ENCODE data around the gene CMSS1. TPM values are rescaled to one million over a fixed set of nuclear protein-coding genes. Genes with fewer than 3 reads are reported as not detected.

Gene CMSS1
- polyA plus RNA-seq, 2 of the 4 experiments (the other 2 are of a cell fraction), result 61.1 to 62.9 TPM

GRCh38 chr3:100136921-100137320 lies 319.3 kb downstream of the CMSS1 start:
- FAIRE-seq, result no peak
- WGBS (ENCODE audit: missing lambda C conversion rate), result 100% methylated on average over 1 of the region's 1 CpG
- POLR2A ChIA-PET, result no interaction called here

GRCh38 chr3:100140976-100141375 lies 323.3 kb downstream of the CMSS1 start:
- ChIA-PET POLR2A (no interaction called here), CTCF (interaction anchor here (0.9 kb wide), 1 partner anchor 31 kb away, joined by 3 read pairs; no protein-coding TSS in a partner anchor)
- no peak for DNase-seq (ENCODE audit: low read depth in 1 of 2, low spot score in 1 of 2)
- TF ChIP-seq EHMT2 (IDR thresholded peaks at IDR 0.05; ENCODE audit: low read depth), result no peak
- no peak for TF ChIP-seq BHLHE40 (IDR thresholded peaks at IDR 0.05; ENCODE audit: low read depth, low read length)
- no peak for TF ChIP-seq HOXB5 (CRISPR knock-in tag; IDR thresholded peaks at IDR 0.05)
- TF ChIP-seq RNF2 (IDR thresholded peaks at IDR 0.05; ENCODE audit: borderline replicate concordance, low read depth), result no peak
- TF ChIP-seq POLR2A (IDR thresholded peaks at IDR 0.05; ENCODE audit: low read length), result no peak
- no peak for TF ChIP-seq ZC3H11A (IDR thresholded peaks at IDR 0.05)
- no peak overlapping the region for H3K4me2 ChIP-seq
- H3K27ac ChIP-seq, result no peak overlapping the region
- ATAC-seq, result no peak
- peaks cover 7% of the 10 kb centered on the region; the same call in 1 of the 3 replicates for H3K9me3 ChIP-seq
- no peak overlapping the region for H3K4me3 ChIP-seq
- no peak for FAIRE-seq
- no peaks in the 10 kb centered on the region for H3K4me1 ChIP-seq
- WGBS (ENCODE audit: missing lambda C conversion rate), result 87% methylated on average over 1 of the region's 1 CpG

More at GRCh38 chr3:100136921-100137320, 319.3 kb downstream of the CMSS1 start:
- ATAC-seq, result no peak
- H3K9me3 ChIP-seq, result no peaks in the 10 kb centered on the region
- H3K4me2 ChIP-seq, result no peak overlapping the region
- H3K4me3 ChIP-seq, result no peak overlapping the region
- no peak for DNase-seq (ENCODE audit: low read depth in 1 of 2, low spot score in 1 of 2)
- no peaks in the 10 kb centered on the region for H3K4me1 ChIP-seq
- no peak overlapping the region for H3K27ac ChIP-seq
- TF ChIP-seq HDAC2 (IDR thresholded peaks at IDR 0.05), result no peak
- CTCF ChIA-PET, result interaction anchor here (0.7 to 0.9 kb wide), 2 partner anchors 10 to 14 kb away, joined by 4 read pairs; no protein-coding TSS in a partner anchor

GRCh38 chr3:100141586-100141985 lies 323.9 kb downstream of the CMSS1 start:
- ChIA-PET CTCF (no interaction called here), POLR2A (no interaction called here)
- FAIRE-seq (no peak), DNase-seq (ENCODE audit: low read depth in 1 of 2, low spot score in 1 of 2) (no peak), ATAC-seq (no peak)
- Histone ChIP-seq H3K4me3 (no peak overlapping the region), H3K4me2 (no peak overlapping the region), H3K4me1 (no peaks in the 10 kb centered on the region), H3K9me3 (peaks cover 7% of the 10 kb centered on the region; the same call in 1 of the 3 replicates), H3K27ac (no peak overlapping the region)
- 47% methylated on average over 1 of the region's 1 CpG for WGBS (ENCODE audit: missing lambda C conversion rate)
- TF ChIP-seq NFE2L2 (conservative IDR thresholded peaks at IDR 0.05; ENCODE audit: low read length), result no peak
- no peak for TF ChIP-seq TP53 (CRISPR knock-in tag; IDR thresholded peaks at IDR 0.05)
- TF ChIP-seq CHD2 (IDR thresholded peaks at IDR 0.05; ENCODE audit: low read length, partially characterized antibody), result no peak
- no peak for TF ChIP-seq RAD21 (conservative IDR thresholded peaks at IDR 0.05 in 1 of 2, IDR thresholded peaks at IDR 0.05 in 1 of 2)
- TF ChIP-seq FOSL2 (IDR thresholded peaks at IDR 0.05), result no peak
- no peak for TF ChIP-seq FOSL2 (CRISPR knock-in tag; IDR thresholded peaks at IDR 0.05)
- no peak for TF ChIP-seq JUN (IDR thresholded peaks at IDR 0.05)
- no peak for TF ChIP-seq NPAS2 (CRISPR knock-in tag; IDR thresholded peaks at IDR 0.05; ENCODE audit: borderline replicate concordance)
- no peak for TF ChIP-seq HEYL (CRISPR knock-in tag; IDR thresholded peaks at IDR 0.05)
- TF ChIP-seq ZC3H11A (IDR thresholded peaks at IDR 0.05), result no peak
- no peak for TF ChIP-seq KDM5A (IDR thresholded peaks at IDR 0.05)
- TF ChIP-seq, protein P1, sequence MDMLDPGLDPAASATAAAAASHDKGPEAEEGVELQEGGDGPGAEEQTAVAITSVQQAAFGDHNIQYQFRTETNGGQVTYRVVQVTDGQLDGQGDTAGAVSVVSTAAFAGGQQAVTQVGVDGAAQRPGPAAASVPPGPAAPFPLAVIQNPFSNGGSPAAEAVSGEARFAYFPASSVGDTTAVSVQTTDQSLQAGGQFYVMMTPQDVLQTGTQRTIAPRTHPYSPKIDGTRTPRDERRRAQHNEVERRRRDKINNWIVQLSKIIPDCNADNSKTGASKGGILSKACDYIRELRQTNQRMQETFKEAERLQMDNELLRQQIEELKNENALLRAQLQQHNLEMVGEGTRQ (IDR thresholded peaks at IDR 0.05), result no peak

DNA sequence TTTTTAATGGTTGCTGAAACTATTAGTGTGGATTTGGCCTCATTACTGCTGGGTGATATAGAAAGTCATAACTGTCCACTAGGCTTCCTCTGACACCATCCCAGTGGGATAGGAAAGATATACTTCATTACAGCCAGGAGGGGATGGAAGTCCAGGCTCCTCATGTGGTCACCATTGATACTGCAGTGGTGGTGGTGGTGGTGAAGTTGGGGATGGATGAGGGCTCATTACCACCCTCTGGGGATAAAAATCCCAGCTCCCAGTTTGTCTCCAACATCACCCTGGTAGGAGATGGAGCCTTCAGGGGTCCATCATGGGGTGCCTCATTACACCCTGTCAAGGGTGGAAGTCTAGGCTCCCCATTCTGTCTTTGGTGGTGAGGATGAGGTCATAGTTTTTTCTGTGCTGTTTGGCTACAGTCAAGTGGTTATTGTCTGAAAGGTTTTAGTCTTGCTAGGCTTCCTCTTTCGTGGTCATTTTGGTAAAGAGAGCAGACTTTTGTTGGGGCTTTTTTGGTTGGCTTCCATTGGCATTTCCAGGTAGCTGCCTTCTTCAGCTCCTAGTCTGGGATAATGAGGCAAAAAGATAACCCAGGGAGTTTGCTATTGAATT lies 326.7 kb downstream of the CMSS1 start:
- ATAC-seq (peak; percentile 46 to 47; a peak in 4 of 6 replicates), DNase-seq (ENCODE audit: low read depth in 1 of 2, low spot score in 1 of 2) (no peak), FAIRE-seq (no peak)
- ChIA-PET POLR2A (no interaction called here), CTCF (no interaction called here)
- no peak overlapping the region for H3K4me3 ChIP-seq
- 83% methylated on average over 1 of the region's 1 CpG for WGBS (ENCODE audit: missing lambda C conversion rate)
- H3K4me1 ChIP-seq, result no peaks in the 10 kb centered on the region
- H3K27ac ChIP-seq, result no peak overlapping the region
- H3K9me3 ChIP-seq, result peaks cover 7% of the 10 kb centered on the region; the same call in 1 of the 3 replicates
- H3K4me2 ChIP-seq, result no peak overlapping the region
- TF ChIP-seq MAX (IDR thresholded peaks at IDR 0.05), result no peak
- TF ChIP-seq EHF (CRISPR knock-in tag; IDR thresholded peaks at IDR 0.05), result no peak
- no peak for TF ChIP-seq JUNB (IDR thresholded peaks at IDR 0.05)
- TF ChIP-seq HOXB5 (CRISPR knock-in tag; IDR thresholded peaks at IDR 0.05), result no peak
- TF ChIP-seq EHMT2 (IDR thresholded peaks at IDR 0.05; ENCODE audit: low read depth), result no peak
- TF ChIP-seq GATA3 (IDR thresholded peaks at IDR 0.05; ENCODE audit: borderline replicate concordance), result no peak
- no peak for TF ChIP-seq FOSL2 (IDR thresholded peaks at IDR 0.05)
- no peak for TF ChIP-seq FOSL2 (CRISPR knock-in tag; IDR thresholded peaks at IDR 0.05)
- TF ChIP-seq, protein P1 (IDR thresholded peaks at IDR 0.05), result no peak
- TF ChIP-seq CBX2 (IDR thresholded peaks at IDR 0.05; ENCODE audit: borderline replicate concordance, low read depth), result no peak
- no peak for TF ChIP-seq HEYL (CRISPR knock-in tag; IDR thresholded peaks at IDR 0.05)
- no peak for TF ChIP-seq ZSCAN20 (CRISPR knock-in tag; IDR thresholded peaks at IDR 0.05)
- TF ChIP-seq FOXS1 (CRISPR knock-in tag; IDR thresholded peaks at IDR 0.05), result no peak
- TF ChIP-seq NR3C1 (IDR thresholded peaks at IDR 0.05), result no peak
- no peak for TF ChIP-seq RNF2 (IDR thresholded peaks at IDR 0.05; ENCODE audit: borderline replicate concordance, low read depth)
- no peak for TF ChIP-seq FOSB (CRISPR knock-in tag; IDR thresholded peaks at IDR 0.05)
- TF ChIP-seq MAZ (IDR thresholded peaks at IDR 0.05; ENCODE audit: borderline replicate concordance, low read depth, low read length), result no peak
- TF ChIP-seq TFCP2L1 (CRISPR knock-in tag; IDR thresholded peaks at IDR 0.05), result no peak
- TF ChIP-seq, protein P2, sequence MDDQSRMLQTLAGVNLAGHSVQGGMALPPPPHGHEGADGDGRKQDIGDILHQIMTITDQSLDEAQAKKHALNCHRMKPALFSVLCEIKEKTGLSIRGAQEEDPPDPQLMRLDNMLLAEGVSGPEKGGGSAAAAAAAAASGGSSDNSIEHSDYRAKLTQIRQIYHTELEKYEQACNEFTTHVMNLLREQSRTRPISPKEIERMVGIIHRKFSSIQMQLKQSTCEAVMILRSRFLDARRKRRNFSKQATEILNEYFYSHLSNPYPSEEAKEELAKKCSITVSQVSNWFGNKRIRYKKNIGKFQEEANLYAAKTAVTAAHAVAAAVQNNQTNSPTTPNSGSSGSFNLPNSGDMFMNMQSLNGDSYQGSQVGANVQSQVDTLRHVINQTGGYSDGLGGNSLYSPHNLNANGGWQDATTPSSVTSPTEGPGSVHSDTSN (IDR thresholded peaks at IDR 0.05), result no peak

Data from A549 (cell line).